Fibroblast of skin of left biceps (primary cell): ENCODE results near the gene FAM120B.

Source experiments
- DNase-seq, 2 experiments: peaks; one replicate each; pipeline ENCODE4 v3.0.0-alpha.2; 2013; ENCODE audit warnings: low read depth in 2 of 2

Gene FAM120B

GRCh38 chr6:170420791-170421776 lies 114.5 kb downstream of the FAM120B start:
- no peak for DNase-seq

- no peak for DNase-seq
Observed at GRCh38 chr6:170421921-170422320, 115.4 kb downstream of the FAM120B start.

- no peak for DNase-seq
Observed at GRCh38 chr6:170423030-170423429, 116.5 kb downstream of the FAM120B start.

GRCh38 chr6:170423814-170424603 lies 117.5 kb downstream of the FAM120B start:
- DNase-seq, result no peak

GRCh38 chr6:170424604-170425126 lies 118.1 kb downstream of the FAM120B start:
- DNase-seq, result no peak

GRCh38 chr6:170429450-170429849 lies 122.9 kb downstream of the FAM120B start:
- no peak for DNase-seq

- DNase-seq, result no peak
Observed at GRCh38 chr6:170433163-170434116, 126.9 kb downstream of the FAM120B start.

GRCh38 chr6:170434117-170434820 lies 127.7 kb downstream of the FAM120B start:
- DNase-seq, result no peak

GRCh38 chr6:170434821-170435155 lies 128.2 kb downstream of the FAM120B start:
- no peak for DNase-seq

GRCh38 chr6:170435766-170436165 lies 129.2 kb downstream of the FAM120B start:
- no peak for DNase-seq

GRCh38 chr6:170436209-170436809 lies 129.8 kb downstream of the FAM120B start:
- DNase-seq, result no peak

- DNase-seq, result no peak
Observed at GRCh38 chr6:170437719-170438401, 131.3 kb downstream of the FAM120B start.

- DNase-seq, result peak; percentile 95
Observed at GRCh38 chr6:170438402-170438753, 131.8 kb downstream of the FAM120B start.

- no peak for DNase-seq
Observed at GRCh38 chr6:170438861-170439260, 132.3 kb downstream of the FAM120B start.

- no peak for DNase-seq
Observed at GRCh38 chr6:170439366-170440361, 133.1 kb downstream of the FAM120B start.

- DNase-seq, result no peak
Observed at GRCh38 chr6:170440437-170440836, 133.9 kb downstream of the FAM120B start.

GRCh38 chr6:170441316-170441715 lies 134.8 kb downstream of the FAM120B start:
- DNase-seq, result no peak

- DNase-seq, result no peak
Observed at GRCh38 chr6:170442596-170442995, 136.0 kb downstream of the FAM120B start.
